ENCODE measurements around the gene ADAMTS16. TPM values are rescaled to one million over a fixed set of nuclear protein-coding genes. Genes with fewer than 3 reads are reported as not detected.

The ADAMTS16 gene
- total RNA-seq (2014; rRNA removed; shearing (Covaris generic)), result 12.3 and 15.1 TPM in 2 replicates

- Histone ChIP-seq H3K36me3 (replicated peaks; ENCODE audit: control insufficient read depth, insufficient read depth, low read length) (0 out of 2 replicates have a peak, but pooled peaks cover 2% of the 10 kb centered on the region), H3K27me3 (ENCODE audit: control insufficient read depth, insufficient read depth, low read length) (peaks cover 14% of the 10 kb centered on the region), H3K4me3 (ENCODE audit: insufficient read depth, low read depth, low read length) (peak within 1 kb of the TSS; percentile 81)
- peak; percentile 89 for DNase-seq
Observed at GRCh38 chr5:5139777-5140478, at the start of gene ADAMTS16. ADAMTS16 (plus strand) TSS chr5:5140330; CDS start chr5:5140468, 138 bp downstream.

GRCh38 chr5:5092149-5092548 is 48.0 kb upstream of the ADAMTS16 start:
- Histone ChIP-seq H3K27me3 (ENCODE audit: control insufficient read depth, insufficient read depth, low read length) (no peaks in the 10 kb centered on the region), H3K36me3 (replicated peaks; ENCODE audit: control insufficient read depth, insufficient read depth, low read length) (no peaks in the 10 kb centered on the region), H3K4me3 (ENCODE audit: insufficient read depth, low read depth, low read length) (no peak overlapping the region)
- DNase-seq, result no peak

- no peaks in the 10 kb centered on the region for H3K27me3 ChIP-seq (ENCODE audit: control insufficient read depth, insufficient read depth, low read length)
- no peak overlapping the region for H3K4me3 ChIP-seq (ENCODE audit: insufficient read depth, low read depth, low read length)
- H3K36me3 ChIP-seq (replicated peaks; ENCODE audit: control insufficient read depth, insufficient read depth, low read length), result no peaks in the 10 kb centered on the region
- no peak for DNase-seq
Observed at GRCh38 chr5:5100635-5101034, 39.5 kb upstream of the ADAMTS16 start.

- DNase-seq, result no peak
- H3K27me3 ChIP-seq (ENCODE audit: control insufficient read depth, insufficient read depth, low read length), result no peaks in the 10 kb centered on the region
- H3K36me3 ChIP-seq (replicated peaks; ENCODE audit: control insufficient read depth, insufficient read depth, low read length), result no peaks in the 10 kb centered on the region
- no peak overlapping the region for H3K4me3 ChIP-seq (ENCODE audit: insufficient read depth, low read depth, low read length)
Observed at GRCh38 chr5:5101676-5102075, 38.5 kb upstream of the ADAMTS16 start.

GRCh38 chr5:5103245-5103644 is 36.9 kb upstream of the ADAMTS16 start:
- no peak for DNase-seq
- no peak overlapping the region for H3K4me3 ChIP-seq (ENCODE audit: insufficient read depth, low read depth, low read length)
- no peaks in the 10 kb centered on the region for H3K36me3 ChIP-seq (replicated peaks; ENCODE audit: control insufficient read depth, insufficient read depth, low read length)
- no peaks in the 10 kb centered on the region for H3K27me3 ChIP-seq (ENCODE audit: control insufficient read depth, insufficient read depth, low read length)

GRCh38 chr5:5104550-5104949 is 35.6 kb upstream of the ADAMTS16 start:
- Histone ChIP-seq H3K27me3 (ENCODE audit: control insufficient read depth, insufficient read depth, low read length) (no peaks in the 10 kb centered on the region), H3K36me3 (replicated peaks; ENCODE audit: control insufficient read depth, insufficient read depth, low read length) (no peaks in the 10 kb centered on the region), H3K4me3 (ENCODE audit: insufficient read depth, low read depth, low read length) (no peak overlapping the region)
- no peak for DNase-seq

GRCh38 chr5:5105531-5105930 is 34.6 kb upstream of the ADAMTS16 start:
- no peak for DNase-seq
- Histone ChIP-seq H3K27me3 (ENCODE audit: control insufficient read depth, insufficient read depth, low read length) (no peaks in the 10 kb centered on the region), H3K4me3 (ENCODE audit: insufficient read depth, low read depth, low read length) (no peak overlapping the region), H3K36me3 (replicated peaks; ENCODE audit: control insufficient read depth, insufficient read depth, low read length) (no peaks in the 10 kb centered on the region)

GRCh38 chr5:5116956-5117355 is 23.2 kb upstream of the ADAMTS16 start:
- DNase-seq, result no peak
- no peak overlapping the region for H3K4me3 ChIP-seq (ENCODE audit: insufficient read depth, low read depth, low read length)
- H3K27me3 ChIP-seq (ENCODE audit: control insufficient read depth, insufficient read depth, low read length), result no peaks in the 10 kb centered on the region
- H3K36me3 ChIP-seq (replicated peaks; ENCODE audit: control insufficient read depth, insufficient read depth, low read length), result no peaks in the 10 kb centered on the region

- Histone ChIP-seq H3K27me3 (ENCODE audit: control insufficient read depth, insufficient read depth, low read length) (no peaks in the 10 kb centered on the region), H3K36me3 (replicated peaks; ENCODE audit: control insufficient read depth, insufficient read depth, low read length) (no peaks in the 10 kb centered on the region), H3K4me3 (ENCODE audit: insufficient read depth, low read depth, low read length) (no peak overlapping the region)
- no peak for DNase-seq
Observed at GRCh38 chr5:5122776-5123175, 17.4 kb upstream of the ADAMTS16 start.

GRCh38 chr5:5124231-5124630 is 15.9 kb upstream of the ADAMTS16 start:
- no peak for DNase-seq
- Histone ChIP-seq H3K27me3 (ENCODE audit: control insufficient read depth, insufficient read depth, low read length) (no peaks in the 10 kb centered on the region), H3K36me3 (replicated peaks; ENCODE audit: control insufficient read depth, insufficient read depth, low read length) (no peaks in the 10 kb centered on the region), H3K4me3 (ENCODE audit: insufficient read depth, low read depth, low read length) (no peak overlapping the region)

GRCh38 chr5:5126444-5126843 is 13.7 kb upstream of the ADAMTS16 start:
- no peak overlapping the region for H3K4me3 ChIP-seq (ENCODE audit: insufficient read depth, low read depth, low read length)
- no peaks in the 10 kb centered on the region for H3K36me3 ChIP-seq (replicated peaks; ENCODE audit: control insufficient read depth, insufficient read depth, low read length)
- H3K27me3 ChIP-seq (ENCODE audit: control insufficient read depth, insufficient read depth, low read length), result no peaks in the 10 kb centered on the region
- DNase-seq, result no peak

- H3K27me3 ChIP-seq (ENCODE audit: control insufficient read depth, insufficient read depth, low read length), result no peaks in the 10 kb centered on the region
- DNase-seq, result no peak
- no peaks in the 10 kb centered on the region for H3K36me3 ChIP-seq (replicated peaks; ENCODE audit: control insufficient read depth, insufficient read depth, low read length)
- no peak overlapping the region for H3K4me3 ChIP-seq (ENCODE audit: insufficient read depth, low read depth, low read length)
Observed at GRCh38 chr5:5128766-5129165, 11.4 kb upstream of the ADAMTS16 start.

- Histone ChIP-seq H3K27me3 (ENCODE audit: control insufficient read depth, insufficient read depth, low read length) (no peaks in the 10 kb centered on the region), H3K4me3 (ENCODE audit: insufficient read depth, low read depth, low read length) (no peak overlapping the region), H3K36me3 (replicated peaks; ENCODE audit: control insufficient read depth, insufficient read depth, low read length) (no peaks in the 10 kb centered on the region)
- no peak for DNase-seq
Observed at GRCh38 chr5:5132234-5132633, 7.9 kb upstream of the ADAMTS16 start.

GRCh38 chr5:5132693-5133295 is 7.3 kb upstream of the ADAMTS16 start:
- peak; percentile 45 for DNase-seq
- no peak overlapping the region for H3K4me3 ChIP-seq (ENCODE audit: insufficient read depth, low read depth, low read length)
- H3K27me3 ChIP-seq (ENCODE audit: control insufficient read depth, insufficient read depth, low read length), result no peaks in the 10 kb centered on the region
- H3K36me3 ChIP-seq (replicated peaks; ENCODE audit: control insufficient read depth, insufficient read depth, low read length), result no peaks in the 10 kb centered on the region

- H3K4me3 ChIP-seq (ENCODE audit: insufficient read depth, low read depth, low read length), result no peak overlapping the region
- DNase-seq, result no peak
- H3K27me3 ChIP-seq (ENCODE audit: control insufficient read depth, insufficient read depth, low read length), result peaks cover under 1% of the 10 kb centered on the region
- H3K36me3 ChIP-seq (replicated peaks; ENCODE audit: control insufficient read depth, insufficient read depth, low read length), result no peaks in the 10 kb centered on the region
Observed at GRCh38 chr5:5134107-5134506, 6.0 kb upstream of the ADAMTS16 start.
